Spinal cord (tissue), 10 donors: Measurements from ENCODE around the gene TTYH2. TPM values are rescaled to one million over a fixed set of nuclear protein-coding genes. Genes with fewer than 3 reads are reported as not detected.

ENCODE experiments used
- DNase-seq, 6 donors: peaks; one replicate each; pipeline versions ENCODE4 v3.0.0 to v3.0.0-alpha.2; 2013 to 2015; ENCODE audit warnings: low spot score in 6 of 6, low read depth in 4 of 6
- H3K27ac ChIP-seq: one replicate; pipeline ENCODE4 v1.5.1; 2013; ENCODE audit warnings: low read depth, low read length, control low read depth
- H3K27me3 ChIP-seq: one replicate; pipeline ENCODE4 v1.6.1; 2013; ENCODE audit warnings: low read length; ENCODE audit not compliant: control insufficient read depth, insufficient read depth
- H3K36me3 ChIP-seq: one replicate; pipeline ENCODE4 v1.6.1; 2013; ENCODE audit warnings: low read length; ENCODE audit not compliant: control insufficient read depth, insufficient read depth
- H3K4me1 ChIP-seq: one replicate; pipeline ENCODE4 v1.6.1; 2013; ENCODE audit warnings: low read length; ENCODE audit not compliant: control insufficient read depth, insufficient read depth
- H3K4me3 ChIP-seq: one replicate; pipeline ENCODE4 v1.5.1; 2013; ENCODE audit warnings: low read depth, low read length, control low read depth
- H3K9me3 ChIP-seq: one replicate; pipeline ENCODE4 v1.6.1; 2013; ENCODE audit warnings: low read length; ENCODE audit not compliant: control insufficient read depth, insufficient read depth
- WGBS: methylation state at CpG from one replicate; pipeline ENCODE4 v1.1.5; 2013; ENCODE audit warnings: missing lambda C conversion rate; ENCODE audit not compliant: insufficient coverage; 5-methylcytosine and 5-hydroxymethylcytosine counted together
- polyA plus RNA-seq, 2 donors: library from polyadenylated mRNA; unstranded; fragments of 120-200 nt; gene quantifications; one replicate each; pipeline ENCODE4 v1.2.1, GENCODE V29; 2013; ENCODE audit not compliant: insufficient read length in 2 of 2
- total RNA-seq, 2 donors: library from RNA; depleted of rRNA in 1 of 2; stranded (reverse); fragments of 120-200 nt in 1 of 2; fragments of >200 nt in 1 of 2; gene quantifications; one replicate each; pipeline versions ENCODE4 v1.2.3 to v1.2.4, GENCODE V29; 2013 to 2014
- donor health status: healthy.

TTYH2 gene
- total and polyA plus RNA-seq, 4 donors, result 25.0 to 66.4 (median 43.4) TPM

- no peak for DNase-seq
- no peaks in the 10 kb centered on the region for H3K27me3 ChIP-seq
- no peak overlapping the region for H3K4me3 ChIP-seq
- 79% methylated on average over 11 of the region's 17 CpGs for WGBS
- H3K36me3 ChIP-seq, result peaks cover 51% of the 10 kb centered on the region
- H3K27ac ChIP-seq, result no peak overlapping the region
- H3K9me3 ChIP-seq, result no peaks in the 10 kb centered on the region
- peaks cover 39% of the 10 kb centered on the region for H3K4me1 ChIP-seq
These were observed 18.8 kb downstream of the TTYH2 start for GRCh38 chr17:74231928-74232907.

DNA sequence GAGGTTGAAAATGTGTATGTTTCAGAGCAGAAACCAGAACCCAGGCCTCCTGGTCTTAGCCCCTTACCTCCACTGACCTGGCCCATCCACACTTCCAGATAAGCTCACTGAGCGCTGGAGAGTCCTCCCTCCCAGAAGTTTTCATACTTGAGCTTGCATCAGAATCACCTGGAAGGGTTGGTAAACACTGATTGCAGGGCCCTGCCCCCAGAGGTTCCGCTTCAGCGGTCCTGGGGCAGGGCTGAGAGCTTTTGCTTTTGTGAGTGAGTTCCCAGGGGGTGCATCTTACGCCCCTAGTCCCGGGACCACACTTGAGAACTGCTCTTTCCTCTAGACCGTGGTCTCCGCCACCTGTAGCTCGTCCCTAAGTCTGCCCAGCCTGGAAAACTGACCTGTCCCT lies 20.6 kb downstream of the TTYH2 start:
- no peak for DNase-seq
- Histone ChIP-seq H3K36me3 (peaks cover 63% of the 10 kb centered on the region), H3K4me1 (peaks cover 42% of the 10 kb centered on the region), H3K27ac (peak overlapping the region; percentile 57), H3K4me3 (no peak overlapping the region), H3K27me3 (no peaks in the 10 kb centered on the region), H3K9me3 (no peaks in the 10 kb centered on the region)
- 78% methylated on average over 8 of the region's 8 CpGs for WGBS

- Histone ChIP-seq H3K9me3 (no peaks in the 10 kb centered on the region), H3K4me1 (peaks cover 47% of the 10 kb centered on the region), H3K27ac (peak overlapping the region; percentile 79), H3K4me3 (no peak overlapping the region), H3K36me3 (peaks cover 68% of the 10 kb centered on the region), H3K27me3 (no peaks in the 10 kb centered on the region)
- DNase-seq, result no peak
- whole genome bisulfite sequencing, result no CpG with 5 or more reads among the region's 1 CpG
These were observed 21.1 kb downstream of the TTYH2 start for GRCh38 chr17:74234486-74234885.

- Histone ChIP-seq H3K36me3 (peaks cover 69% of the 10 kb centered on the region), H3K27ac (peak overlapping the region; percentile 79), H3K27me3 (no peaks in the 10 kb centered on the region), H3K4me1 (peaks cover 52% of the 10 kb centered on the region), H3K9me3 (no peaks in the 10 kb centered on the region), H3K4me3 (peak overlapping the region; percentile 9)
- DNase-seq, result peak in 2 of 6 donors; percentile 45 to 55
- 21% methylated on average over 19 of the region's 19 CpGs for WGBS
These were observed 21.7 kb downstream of the TTYH2 start for GRCh38 chr17:74235040-74235581.

DNA sequence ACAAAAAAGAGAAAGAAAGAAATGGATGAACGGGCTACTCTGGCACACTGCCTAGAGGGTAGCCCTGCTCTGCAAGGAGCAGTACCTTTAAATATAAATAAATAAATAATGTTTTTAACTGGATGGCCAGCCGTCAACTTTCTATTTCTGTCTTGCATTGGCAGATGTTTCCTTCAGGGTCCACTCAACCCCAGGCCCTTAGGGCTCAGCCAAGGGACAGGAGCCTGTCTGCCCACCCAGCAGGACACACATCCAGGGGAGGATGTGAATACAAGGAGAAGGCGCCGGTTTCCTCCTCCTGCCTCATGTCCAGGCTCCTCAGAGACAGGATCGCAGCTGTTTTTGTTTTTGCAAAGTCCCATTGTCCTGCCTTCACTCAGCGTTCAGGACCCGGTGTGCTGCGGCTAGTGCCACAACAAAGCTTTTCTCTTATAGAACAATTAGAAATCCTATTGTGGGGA lies 22.6 kb downstream of the TTYH2 start:
- no peaks in the 10 kb centered on the region for H3K9me3 ChIP-seq
- H3K36me3 ChIP-seq, result peaks cover 61% of the 10 kb centered on the region
- WGBS, result 40% methylated on average over 2 of the region's 8 CpGs
- peak in 1 of 6 donors; percentile 32 for DNase-seq
- no peaks in the 10 kb centered on the region for H3K27me3 ChIP-seq
- H3K27ac ChIP-seq, result peak overlapping the region; percentile 0
- H3K4me3 ChIP-seq, result no peak overlapping the region
- H3K4me1 ChIP-seq, result peaks cover 60% of the 10 kb centered on the region

DNA sequence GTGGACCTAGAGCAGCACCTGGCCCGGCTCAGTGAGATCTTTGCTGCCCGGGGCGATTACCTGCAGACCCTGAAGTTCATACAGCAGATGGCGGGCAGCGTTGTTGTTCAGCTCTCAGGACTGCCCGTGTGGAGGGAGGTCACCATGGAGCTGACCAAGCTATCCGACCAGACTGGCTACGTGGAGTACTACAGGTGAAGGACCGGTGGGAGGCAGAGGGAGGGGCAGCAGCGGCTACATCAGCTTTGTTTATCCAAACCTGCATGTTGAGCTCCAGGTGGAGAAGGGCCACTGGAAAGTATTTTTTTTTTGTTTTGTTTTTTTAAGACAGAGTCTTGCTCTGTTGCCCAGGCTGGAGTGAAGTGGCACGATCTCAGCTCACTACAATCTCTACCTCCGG lies 23.9 kb downstream of the TTYH2 start:
- Histone ChIP-seq H3K9me3 (no peaks in the 10 kb centered on the region), H3K27ac (no peak overlapping the region), H3K4me3 (no peak overlapping the region), H3K36me3 (peaks cover 47% of the 10 kb centered on the region), H3K27me3 (no peaks in the 10 kb centered on the region), H3K4me1 (peaks cover 74% of the 10 kb centered on the region)
- WGBS, result 92% methylated on average over 10 of the region's 12 CpGs
- no peak for DNase-seq

- WGBS, result 75% methylated on average over 7 of the region's 10 CpGs
- Histone ChIP-seq H3K4me3 (no peak overlapping the region), H3K27ac (no peak overlapping the region), H3K36me3 (peaks cover 42% of the 10 kb centered on the region), H3K9me3 (no peaks in the 10 kb centered on the region), H3K27me3 (no peaks in the 10 kb centered on the region), H3K4me1 (peaks cover 75% of the 10 kb centered on the region)
- no peak for DNase-seq
These were observed 25.8 kb downstream of the TTYH2 start for GRCh38 chr17:74239172-74239571.

DNA sequence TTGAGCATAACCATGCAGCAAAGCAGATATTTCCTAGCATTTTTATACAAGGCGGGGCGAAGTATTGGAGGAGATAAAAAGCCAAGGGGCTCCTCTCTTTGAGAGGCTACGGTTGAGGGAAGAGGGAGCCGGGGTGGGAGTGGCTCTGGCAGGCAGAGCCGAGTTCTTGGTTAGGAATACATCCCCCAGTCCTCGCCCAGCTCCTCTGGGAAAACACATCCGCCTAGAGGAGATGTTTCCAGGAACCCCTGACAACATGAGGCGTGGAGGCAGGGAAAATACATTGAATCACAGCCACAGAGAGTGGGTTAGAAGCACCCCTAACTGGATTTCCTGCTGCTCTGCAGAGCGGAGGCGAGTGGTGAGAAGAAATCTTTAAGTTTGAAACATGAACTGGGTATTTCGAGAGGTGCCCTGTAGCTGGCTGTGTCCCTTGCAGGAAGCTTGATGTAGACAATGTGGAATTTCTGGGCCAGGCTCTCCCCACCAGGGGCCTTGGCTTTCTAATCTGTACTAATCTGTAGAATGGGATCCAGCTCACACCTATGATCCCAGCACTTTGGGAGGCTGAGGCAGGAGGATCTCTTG lies 27.3 kb downstream of the TTYH2 start:
- WGBS, result 38% methylated on average over 7 of the region's 11 CpGs
- DNase-seq, result peak in 3 of 6 donors; percentile 48 to 85 (median 76)
- Histone ChIP-seq H3K4me1 (peaks cover 81% of the 10 kb centered on the region), H3K27me3 (no peaks in the 10 kb centered on the region), H3K4me3 (no peak overlapping the region), H3K36me3 (peaks cover 42% of the 10 kb centered on the region), H3K27ac (peak overlapping the region; percentile 82), H3K9me3 (no peaks in the 10 kb centered on the region)

DNA sequence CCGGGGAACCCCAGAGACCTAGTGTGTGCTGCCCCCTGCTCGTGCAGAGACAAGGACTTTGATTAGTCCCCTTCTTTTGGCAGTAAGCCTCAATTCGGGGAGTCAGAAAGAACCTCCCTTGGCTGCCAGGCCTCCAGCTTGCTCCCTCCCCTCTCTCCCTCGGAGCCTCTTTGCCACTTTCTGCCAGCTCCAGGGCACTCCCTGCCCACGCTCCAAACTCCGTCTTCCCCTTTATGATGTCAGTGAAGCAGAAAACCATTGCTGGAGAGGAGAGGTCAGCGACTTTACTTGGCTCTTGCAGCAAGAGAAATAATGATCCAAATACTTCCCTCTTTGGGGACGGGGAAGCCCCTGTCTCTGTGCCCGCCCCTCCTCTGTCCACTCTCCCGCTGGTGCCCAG lies 28.1 kb downstream of the TTYH2 start:
- H3K27ac ChIP-seq, result peak overlapping the region; percentile 82
- H3K9me3 ChIP-seq, result no peaks in the 10 kb centered on the region
- H3K4me3 ChIP-seq, result no peak overlapping the region
- no peaks in the 10 kb centered on the region for H3K27me3 ChIP-seq
- peaks cover 42% of the 10 kb centered on the region for H3K36me3 ChIP-seq
- peak in 4 of 6 donors; percentile 31 to 84 (median 68) for DNase-seq
- peaks cover 82% of the 10 kb centered on the region for H3K4me1 ChIP-seq
- WGBS, result 31% methylated on average over 6 of the region's 10 CpGs
